Testis (tissue), 2 donors: Measurements from ENCODE around the gene ANKS1B.

Experiments used
- CTCF ChIP-seq, 3 experiments: fragments of 450-650 bp in 2 of 3; fragments of 200-600 bp in 1 of 3; sonication (generic) in 1 of 3; IDR thresholded peaks; one replicate each; pipeline ENCODE4 v1.5.1; 2016 to 2019; ENCODE audit warnings: antibody characterized with exemption in 3 of 3, mild to moderate bottlenecking in 2 of 3, moderate library complexity in 1 of 3
- POLR2A ChIP-seq: fragments of 450-650 bp; IDR thresholded peaks from one replicate; pipeline ENCODE4 v1.6.1; 2017; ENCODE audit warnings: antibody characterized with exemption, mild to moderate bottlenecking, moderate library complexity

GRCh38 chr12:99852666-99853065 lies 132.1 kb downstream of the ANKS1B start:
- TF ChIP-seq CTCF (IDR thresholded peaks at IDR 0.05), result no peak
- no peak for TF ChIP-seq POLR2A
